Bronchial epithelial cell (primary cell): Measurements from ENCODE around the gene CA10. TPM values are rescaled to one million over a fixed set of nuclear protein-coding genes. Genes with fewer than 3 reads are reported as not detected.

Source experiments
- DNase-seq: peaks from one replicate; pipeline ENCODE4 v3.0.0-alpha.2; 2010; ENCODE audit warnings: low read depth
- FAIRE-seq: peaks from 2 replicates; lab custom pipeline; 2011; peaks lifted over from hg19 to GRCh38; lab: Jason Lieb, UNC
- H3K27me3 ChIP-seq: 2 replicates; pipeline ENCODE4 v1.5.1; 2011; ENCODE audit warnings: low read length; ENCODE audit not compliant: control insufficient read depth, insufficient read depth
- H3K36me3 ChIP-seq: 2 replicates; pipeline ENCODE4 v1.5.1; 2011; ENCODE audit warnings: low read length; ENCODE audit not compliant: control insufficient read depth, insufficient read depth
- H3K4me3 ChIP-seq: 2 replicates; pipeline ENCODE4 v1.5.1; 2011; ENCODE audit warnings: mild to moderate bottlenecking, low read depth, low read length, control low read depth
- CTCF ChIP-seq: IDR thresholded peaks from 2 replicates; pipeline ENCODE4 v1.5.1; 2011; ENCODE audit warnings: mild to moderate bottlenecking, moderate library complexity, low read length, control low read depth, inconsistent platforms; ENCODE audit not compliant: insufficient read depth, severe bottlenecking
- total RNA-seq: library from RNA; depleted of rRNA; stranded (reverse); fragments of >200 nt; gene quantifications from 2 replicates; pipeline ENCODE4 v1.2.1, GENCODE V29; 2014

CA10 gene
- total RNA-seq, 1 donor from 2014 or later, result not detected

DNA sequence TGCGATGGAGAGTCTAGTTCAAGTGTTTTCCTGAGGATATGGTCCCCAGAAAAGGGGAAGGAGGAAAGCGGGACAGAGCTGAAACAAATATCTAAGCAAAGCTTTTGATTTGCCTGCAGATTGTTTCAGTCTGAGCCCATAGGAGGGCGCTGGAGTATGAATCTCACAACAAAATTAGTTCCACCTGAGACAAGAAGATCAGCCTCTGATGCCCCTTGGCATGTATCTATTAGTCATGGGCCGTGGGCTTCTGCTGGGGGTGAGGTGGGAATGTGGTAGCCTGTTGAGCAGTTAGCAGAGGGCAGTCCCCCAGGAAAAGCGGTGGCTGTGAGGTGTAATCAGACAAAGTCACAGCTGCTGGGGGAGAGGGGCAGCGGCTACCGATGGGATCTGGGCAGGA lies 446.9 kb downstream of the CA10 start:
- DNase-seq (no peak), FAIRE-seq (no peak)
- no peaks in the 10 kb centered on the region for H3K27me3 ChIP-seq
- no peaks in the 10 kb centered on the region for H3K36me3 ChIP-seq
- no peak for TF ChIP-seq CTCF
- H3K4me3 ChIP-seq, result no peak overlapping the region

GRCh38 chr17:51710634-51710979 lies 447.9 kb downstream of the CA10 start:
- no peak overlapping the region for H3K4me3 ChIP-seq
- no peaks in the 10 kb centered on the region for H3K36me3 ChIP-seq
- no peak for TF ChIP-seq CTCF
- no peak for DNase-seq
- no peaks in the 10 kb centered on the region for H3K27me3 ChIP-seq
- no peak for FAIRE-seq

DNA sequence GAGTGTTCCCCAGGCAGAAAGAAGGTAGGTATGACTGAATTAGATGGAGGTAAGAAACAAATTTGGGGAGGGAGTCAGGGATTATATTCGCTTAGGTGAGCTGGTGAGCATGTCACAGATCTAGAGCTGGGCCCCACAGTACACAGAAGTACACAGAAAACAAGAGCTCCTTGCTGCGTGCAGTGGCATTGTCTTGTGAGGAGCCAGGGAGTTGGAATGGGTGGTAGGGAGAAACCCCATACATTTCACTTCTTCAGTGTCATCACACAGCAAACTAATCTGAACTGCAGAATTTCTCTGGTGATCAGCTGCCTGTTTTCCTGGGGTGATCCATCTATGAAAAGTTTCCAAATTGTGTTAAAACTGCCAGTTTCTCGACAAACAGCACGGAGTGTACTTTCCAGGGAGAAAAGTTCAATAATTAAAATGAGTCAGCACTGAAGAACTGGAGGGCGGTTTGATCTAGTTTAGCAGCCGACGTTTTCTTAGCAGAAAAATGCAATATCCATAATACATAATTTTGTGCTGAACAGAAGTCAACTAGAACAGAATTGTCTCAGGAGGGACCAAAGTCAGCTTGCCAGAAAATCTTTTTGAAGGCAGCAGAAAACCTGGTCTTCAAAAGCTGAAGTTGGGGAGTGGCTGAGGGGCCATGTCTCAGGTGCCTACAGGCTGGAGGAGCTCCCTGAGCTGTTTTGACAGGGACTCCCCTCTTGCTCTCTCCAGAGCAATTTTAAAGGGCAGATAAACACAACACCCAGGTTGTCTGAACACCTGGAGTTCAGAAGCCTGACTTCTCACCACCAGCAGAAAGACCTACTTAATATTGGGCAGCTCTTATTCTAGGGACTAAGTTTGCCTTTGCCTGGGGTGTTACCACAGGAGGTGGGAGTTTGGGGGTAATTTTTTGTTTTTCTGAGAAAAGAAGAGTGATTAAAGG lies 448.6 kb downstream of the CA10 start:
- Histone ChIP-seq H3K4me3 (no peak overlapping the region), H3K27me3 (no peaks in the 10 kb centered on the region), H3K36me3 (no peaks in the 10 kb centered on the region)
- FAIRE-seq (no peak), DNase-seq (no peak)
- no peak for TF ChIP-seq CTCF

DNA sequence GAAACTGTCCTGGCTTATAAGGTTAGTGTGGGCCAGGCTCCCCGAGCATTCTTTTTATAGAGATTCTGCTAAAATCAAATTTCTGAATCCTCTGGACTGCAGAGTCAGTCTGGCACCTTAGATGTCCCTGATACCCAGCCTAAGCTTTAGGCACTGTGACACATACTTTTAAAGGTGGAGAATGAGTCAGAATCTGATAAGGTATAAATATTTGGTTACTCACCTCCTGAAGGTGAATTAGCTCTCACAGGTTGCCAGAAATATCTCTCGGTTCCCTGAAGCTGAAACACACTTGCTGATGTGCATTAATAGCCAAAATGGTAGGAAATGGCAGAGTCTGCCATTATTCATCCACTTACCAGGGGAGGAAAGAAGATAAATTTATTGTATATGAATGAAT lies 451.3 kb downstream of the CA10 start:
- TF ChIP-seq CTCF, result no peak
- Histone ChIP-seq H3K27me3 (no peaks in the 10 kb centered on the region), H3K36me3 (no peaks in the 10 kb centered on the region), H3K4me3 (no peak overlapping the region)
- no peak for FAIRE-seq
- DNase-seq, result peak; percentile 62

- DNase-seq, result no peak
- FAIRE-seq, result no peak
Measured at GRCh38 chr17:51706093-51706492, 452.4 kb downstream of the CA10 start.

More at GRCh38 chr17:51706093-51706492, 452.4 kb downstream of the CA10 start:
- Histone ChIP-seq H3K27me3 (no peaks in the 10 kb centered on the region), H3K36me3 (no peaks in the 10 kb centered on the region), H3K4me3 (no peak overlapping the region)
- TF ChIP-seq CTCF, result no peak
